Cerebellar nuclear complex (tissue), 1 donor: ENCODE data around the gene DLK1.

Source experiments
- DNase-seq, 2 experiments: peaks; one replicate each; lab custom pipeline; 2025; lab: John Stamatoyannopoulos, UW

Gene DLK1

GRCh38 chr14:100726550-100727085 is at the start of gene DLK1:
Gene DLK1, plus strand, starts transcription at chr14:100726892. Its CDS starts 177 bp downstream, at chr14:100727069.
- no peak for DNase-seq

DNA sequence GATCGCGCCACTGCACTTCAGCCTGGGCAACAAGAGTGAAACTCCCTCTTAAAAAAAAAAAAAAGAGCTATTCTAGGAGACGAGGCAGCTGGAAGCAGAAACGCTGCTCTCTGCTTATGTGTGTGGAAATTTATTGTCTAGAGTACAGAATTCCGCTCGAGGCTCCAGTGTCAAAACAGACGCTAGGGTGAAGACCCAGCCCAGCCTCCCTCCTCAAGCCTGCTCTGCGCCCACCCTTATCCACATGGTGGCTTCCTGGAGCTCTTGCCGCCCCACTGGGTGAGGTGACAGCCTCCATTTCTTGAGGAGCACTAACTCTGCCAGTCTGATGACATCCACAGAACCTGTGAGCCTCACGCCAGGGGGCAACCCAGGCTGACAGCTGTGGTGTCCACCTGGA is 49.5 kb upstream of the DLK1 start:
- DNase-seq, result no peak

DNA sequence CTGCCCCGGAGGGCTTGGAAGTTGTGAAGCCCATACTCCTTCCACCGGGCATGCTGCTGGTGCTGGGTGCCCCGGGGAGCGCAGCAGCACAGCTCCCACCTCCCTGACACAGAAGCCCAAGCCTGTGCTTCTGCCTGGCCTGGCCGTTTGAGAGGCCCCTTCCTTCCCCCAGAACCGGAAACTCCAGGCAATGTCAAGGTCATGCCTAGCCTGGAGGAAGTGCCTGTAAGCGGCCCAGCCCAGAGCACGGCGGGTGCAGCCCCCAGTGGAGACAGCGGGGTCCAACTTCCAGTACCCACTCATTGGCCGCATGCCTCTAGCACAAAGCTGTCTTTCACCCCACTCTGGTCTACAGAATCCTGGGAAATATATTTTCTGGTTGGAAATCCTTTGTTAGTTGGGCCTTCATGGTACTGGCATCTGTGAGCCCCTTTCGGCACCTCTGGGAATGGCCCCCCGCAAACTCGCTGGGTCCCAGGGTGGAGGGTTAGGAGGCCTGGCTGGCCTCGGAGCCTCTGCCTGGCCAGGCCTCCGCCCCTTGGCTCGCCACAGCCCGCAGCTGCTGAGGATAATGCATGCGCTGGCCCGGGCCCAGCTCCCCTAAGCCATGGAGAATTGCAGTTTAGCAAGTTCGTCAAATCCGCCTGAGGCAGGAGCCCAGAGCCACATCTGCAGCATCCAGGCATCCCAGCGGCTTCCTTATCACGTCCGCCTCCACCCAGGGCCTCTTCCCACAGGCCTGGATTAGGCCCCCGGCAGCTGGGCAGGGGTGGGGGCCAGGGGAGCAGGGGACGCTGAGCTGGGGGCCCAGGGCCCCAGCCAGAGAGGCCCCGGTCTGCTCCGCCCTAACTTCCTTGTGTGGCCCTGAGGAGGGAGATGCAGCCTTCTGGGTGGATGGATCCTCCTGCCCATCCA is 48.9 kb upstream of the DLK1 start:
- DNase-seq, result no peak

- DNase-seq, result no peak
Measured at GRCh38 chr14:100678469-100678828, 48.2 kb upstream of the DLK1 start.

GRCh38 chr14:100679153-100679552 is 47.5 kb upstream of the DLK1 start:
- no peak for DNase-seq

DNA sequence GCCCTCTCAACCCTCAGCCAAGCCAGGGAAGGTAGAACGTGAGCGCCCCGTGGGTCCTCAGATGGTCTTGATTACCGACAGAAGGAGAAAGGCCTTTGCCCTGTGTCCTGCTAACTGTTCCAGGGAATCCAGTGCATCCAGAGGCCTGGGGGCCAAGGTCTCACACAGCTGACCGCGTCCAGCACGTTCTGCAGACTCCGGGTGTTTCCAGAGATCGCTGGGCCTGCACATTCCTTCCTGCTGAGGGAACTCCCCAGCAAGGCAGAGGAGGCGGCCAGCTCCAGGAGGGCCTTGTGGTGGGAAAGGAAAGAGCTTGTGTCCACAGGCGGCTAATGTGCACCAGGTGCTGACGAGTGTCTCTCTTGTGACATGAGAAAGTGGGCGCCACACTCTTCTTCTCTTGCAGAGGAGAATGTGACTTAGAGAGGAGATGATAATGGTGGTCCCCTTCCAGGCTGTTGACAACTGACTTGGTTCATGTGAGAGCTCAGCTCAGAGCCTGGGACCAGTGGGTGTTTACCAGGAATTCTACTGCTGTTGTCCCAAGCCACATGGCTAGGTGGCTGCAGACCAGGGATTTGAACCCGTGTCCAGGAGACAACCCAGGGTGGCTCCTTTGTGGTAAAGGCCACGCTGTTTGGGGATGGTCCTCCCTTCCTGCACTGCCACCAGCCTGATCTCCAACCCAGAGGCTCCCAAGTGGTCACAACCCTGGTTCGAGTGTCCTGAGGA is 46.8 kb upstream of the DLK1 start:
- no peak for DNase-seq

DNA sequence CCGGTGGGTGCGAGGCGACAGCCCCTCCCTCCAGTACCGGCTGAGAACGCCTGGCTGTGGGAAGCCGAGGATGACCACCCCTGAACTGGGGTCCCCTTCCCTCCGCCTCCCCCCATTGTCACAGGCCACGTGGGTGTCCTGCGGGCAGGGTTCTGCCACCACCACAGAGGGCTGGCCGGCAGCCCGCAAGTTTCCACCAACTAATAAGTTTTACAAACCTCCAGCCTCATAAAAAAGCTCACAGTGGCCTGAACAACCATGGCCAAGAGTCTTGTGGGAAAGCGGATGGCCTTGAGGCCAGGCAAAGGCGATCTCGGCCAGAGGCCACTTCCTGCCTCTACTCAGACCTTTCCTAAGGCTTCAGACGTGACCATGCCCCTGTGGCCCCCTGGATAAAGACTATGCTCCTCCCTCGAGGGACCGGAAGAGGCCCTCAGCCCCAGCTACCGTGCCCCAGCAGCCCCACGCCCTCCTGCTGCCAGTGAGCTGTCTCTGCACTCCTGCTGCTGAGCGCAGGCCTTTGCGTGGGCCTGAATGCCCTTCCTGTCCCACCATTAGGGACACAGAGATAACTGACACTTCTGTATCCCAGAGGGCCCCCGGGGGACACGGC is 46.1 kb upstream of the DLK1 start:
- no peak for DNase-seq

DNA sequence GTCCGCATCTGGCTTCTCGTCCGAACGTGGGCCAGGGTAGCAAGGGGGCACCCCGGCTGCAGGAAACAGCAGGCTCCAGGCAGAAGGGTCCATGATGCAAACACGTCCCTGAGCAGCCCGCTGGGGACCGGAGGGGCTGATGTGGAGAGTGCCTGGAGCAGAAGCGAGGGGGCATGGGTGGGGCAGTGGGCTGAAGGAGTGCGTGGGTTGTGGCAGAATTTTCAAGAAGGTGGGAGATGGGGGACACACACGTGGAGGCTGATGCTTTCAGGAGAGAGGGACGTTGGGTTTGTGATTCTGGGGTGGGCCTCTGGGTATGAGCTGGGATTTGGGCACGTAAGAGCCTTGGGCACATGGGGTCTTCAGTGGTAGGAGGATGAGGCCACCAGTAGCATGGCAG is 45.6 kb upstream of the DLK1 start:
- no peak for DNase-seq

- DNase-seq, result no peak
Measured at GRCh38 chr14:100682749-100683148, 43.9 kb upstream of the DLK1 start.

DNA sequence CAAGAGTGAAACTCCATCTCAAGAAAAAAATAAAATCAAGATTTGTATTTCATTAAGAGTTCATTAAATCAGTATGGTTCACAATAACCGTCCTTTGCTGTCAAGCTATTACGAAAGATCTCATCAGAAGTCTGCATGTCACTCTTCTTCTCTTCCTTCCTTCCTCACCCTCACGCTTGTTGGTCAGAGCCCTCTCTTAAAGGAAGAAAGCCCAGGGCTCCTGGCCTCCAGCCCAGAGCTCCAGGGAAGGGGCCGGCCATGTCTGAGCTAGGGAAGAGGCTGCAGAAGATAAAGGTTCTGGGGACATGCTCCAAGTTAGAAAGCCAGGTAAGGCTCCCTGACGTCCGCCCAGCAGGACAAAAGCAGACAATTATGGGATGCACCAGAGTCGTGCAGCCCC is 43.1 kb upstream of the DLK1 start:
- no peak for DNase-seq

DNA sequence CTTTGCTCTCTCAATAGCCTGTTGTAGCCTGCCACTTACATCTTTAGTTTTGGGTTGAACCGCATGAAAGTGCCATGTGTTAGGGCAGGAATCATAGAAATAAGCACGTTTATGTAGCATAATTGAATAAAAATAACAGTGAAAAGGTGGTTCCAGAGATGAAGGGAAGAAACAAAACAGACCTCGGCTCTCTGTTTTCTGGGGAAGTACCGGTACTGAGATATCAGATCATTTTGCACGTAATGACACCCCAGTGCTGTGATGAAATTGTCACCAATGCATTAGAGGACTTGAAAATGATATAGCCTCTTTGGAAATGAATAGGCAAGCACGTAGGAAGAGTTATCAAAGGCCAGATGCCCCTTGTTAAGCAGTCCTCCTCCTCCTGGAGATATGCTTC is 42.5 kb upstream of the DLK1 start:
- no peak for DNase-seq

DNA sequence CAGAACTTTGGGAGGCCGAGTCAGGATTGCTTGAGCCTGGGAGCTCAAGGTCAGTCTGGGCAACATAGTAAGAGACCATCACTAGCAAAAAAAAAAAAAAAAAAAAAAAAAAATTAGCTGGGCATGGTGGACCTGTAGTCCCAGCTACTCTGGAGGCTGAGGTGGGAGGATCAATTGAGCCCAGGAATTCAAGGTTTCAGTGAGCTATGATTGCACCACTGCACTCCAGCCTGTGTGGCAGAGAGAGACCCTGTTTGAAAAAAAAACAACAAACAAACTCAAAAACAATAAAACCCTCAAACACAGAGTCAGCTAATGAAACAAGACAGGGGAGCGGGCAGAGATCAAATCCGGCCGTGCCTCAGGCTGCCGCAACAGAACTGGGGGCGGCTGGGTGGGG is 41.7 kb upstream of the DLK1 start:
- DNase-seq, result no peak

GRCh38 chr14:100686858-100687257 is 39.8 kb upstream of the DLK1 start:
- no peak for DNase-seq

GRCh38 chr14:100687386-100687785 is 39.3 kb upstream of the DLK1 start:
- DNase-seq, result no peak

DNA sequence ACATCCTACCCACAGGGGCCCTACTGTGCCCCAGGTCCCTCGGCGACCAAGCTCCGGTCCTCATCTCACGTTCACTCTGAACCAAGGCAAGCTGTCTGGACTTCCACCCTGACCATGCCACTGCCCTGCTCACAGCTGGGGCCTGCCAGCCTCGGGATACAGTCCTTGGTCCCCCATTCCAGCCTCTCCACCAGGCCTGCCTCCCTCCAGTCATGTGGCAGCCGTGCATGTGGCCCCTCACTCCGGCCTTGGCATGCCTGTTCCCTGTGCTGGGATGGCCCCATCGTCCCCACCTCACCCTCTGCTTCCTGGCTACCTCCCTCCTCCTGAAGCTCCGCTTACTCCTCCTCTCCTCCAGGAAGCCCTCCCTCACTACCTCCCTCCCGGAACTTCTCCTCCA is 38.6 kb upstream of the DLK1 start:
- DNase-seq, result no peak

DNA sequence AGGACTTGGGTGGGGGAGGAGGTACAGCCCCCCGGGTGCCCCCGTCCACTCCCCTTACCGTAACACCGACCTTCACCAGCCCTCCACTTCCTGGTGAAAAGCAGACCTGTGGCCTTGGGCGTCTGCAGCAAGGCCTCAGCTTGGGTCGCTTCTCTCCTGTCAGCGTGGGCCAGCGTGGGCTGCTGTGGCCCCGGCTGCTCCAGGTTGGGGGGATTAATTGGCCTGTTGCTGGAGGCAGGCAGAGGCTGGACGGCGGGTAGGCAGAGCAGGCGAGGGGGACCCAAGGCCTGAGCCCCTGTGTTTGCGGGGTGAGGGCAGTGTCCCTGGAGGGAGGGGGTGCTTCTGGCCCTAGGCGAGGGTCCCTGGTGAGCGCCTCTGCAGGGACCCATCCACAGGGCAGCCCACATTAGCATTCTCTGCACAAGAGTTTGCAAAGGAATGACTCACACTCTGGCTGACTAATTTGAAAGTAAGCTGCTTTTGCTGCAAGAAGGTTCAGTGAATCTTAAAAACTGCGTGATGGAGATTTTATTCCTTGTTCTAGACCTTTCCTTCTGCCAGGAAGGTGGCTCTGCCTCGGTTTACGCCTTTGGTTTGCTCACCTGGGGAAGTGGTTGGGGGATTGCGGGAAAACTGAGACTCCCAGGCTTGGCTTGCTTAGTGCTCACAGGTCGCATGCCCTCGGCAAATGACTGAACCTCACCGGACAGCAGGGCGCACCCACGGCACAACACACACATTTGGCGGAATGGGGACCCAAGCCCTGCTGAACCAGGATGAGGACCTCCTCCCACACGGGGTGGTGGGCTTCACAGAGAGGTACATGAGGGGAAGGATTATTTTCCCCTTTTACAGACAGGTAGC is 37.9 kb upstream of the DLK1 start:
- DNase-seq, result no peak

DNA sequence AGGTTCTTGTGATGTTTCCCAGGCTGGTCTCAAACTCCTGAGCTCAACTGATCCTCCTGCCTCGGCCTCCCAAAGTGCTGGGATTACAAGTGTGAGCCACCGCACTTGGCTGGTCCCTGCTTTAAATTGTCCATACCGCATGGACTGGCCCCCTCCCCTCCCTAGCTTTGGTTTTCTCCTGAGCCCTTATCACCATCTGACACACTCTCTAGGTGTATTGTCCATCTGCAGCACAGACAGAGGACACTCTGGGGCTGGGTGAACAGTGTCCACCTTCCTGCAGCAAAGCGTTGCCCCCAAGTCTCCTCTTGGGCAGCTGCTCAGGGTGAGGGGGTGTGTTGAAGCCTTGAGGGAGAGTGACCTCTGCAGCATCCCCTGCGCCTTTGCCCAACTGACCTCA is 36.0 kb upstream of the DLK1 start:
- no peak for DNase-seq

DNA sequence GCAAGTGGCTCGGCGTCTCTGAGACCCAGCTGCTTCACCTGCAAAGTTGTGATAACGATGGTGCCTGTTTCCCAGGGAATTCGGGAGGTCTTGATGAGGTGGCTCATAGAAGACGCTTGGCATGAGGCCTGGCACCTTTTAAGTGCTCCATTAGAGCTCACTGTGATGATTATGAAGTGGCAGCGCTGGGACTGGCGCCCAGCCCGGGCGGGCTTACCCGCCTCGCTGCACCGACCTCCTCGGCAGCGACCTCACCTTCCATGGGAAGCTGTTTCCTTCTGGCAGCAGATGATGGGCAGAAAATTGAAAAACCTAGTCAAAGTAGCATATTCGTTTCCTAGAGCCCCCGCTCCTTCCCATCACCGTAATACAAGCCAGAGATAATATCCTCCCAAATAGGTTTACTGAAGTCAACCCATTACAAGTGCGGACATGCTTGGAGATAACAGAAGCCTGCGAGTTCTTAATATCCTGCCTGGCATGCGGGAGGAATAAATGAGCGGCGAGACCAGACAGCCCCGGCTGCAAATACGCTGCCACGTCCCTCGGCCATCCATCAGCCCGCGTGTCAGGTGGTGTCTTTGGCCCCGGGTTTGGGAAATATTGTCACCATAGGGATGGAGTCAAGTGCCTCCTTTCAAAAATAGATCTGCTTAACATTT is 35.2 kb upstream of the DLK1 start:
- no peak for DNase-seq

GRCh38 chr14:100692256-100692655 is 34.4 kb upstream of the DLK1 start:
- no peak for DNase-seq

DNA sequence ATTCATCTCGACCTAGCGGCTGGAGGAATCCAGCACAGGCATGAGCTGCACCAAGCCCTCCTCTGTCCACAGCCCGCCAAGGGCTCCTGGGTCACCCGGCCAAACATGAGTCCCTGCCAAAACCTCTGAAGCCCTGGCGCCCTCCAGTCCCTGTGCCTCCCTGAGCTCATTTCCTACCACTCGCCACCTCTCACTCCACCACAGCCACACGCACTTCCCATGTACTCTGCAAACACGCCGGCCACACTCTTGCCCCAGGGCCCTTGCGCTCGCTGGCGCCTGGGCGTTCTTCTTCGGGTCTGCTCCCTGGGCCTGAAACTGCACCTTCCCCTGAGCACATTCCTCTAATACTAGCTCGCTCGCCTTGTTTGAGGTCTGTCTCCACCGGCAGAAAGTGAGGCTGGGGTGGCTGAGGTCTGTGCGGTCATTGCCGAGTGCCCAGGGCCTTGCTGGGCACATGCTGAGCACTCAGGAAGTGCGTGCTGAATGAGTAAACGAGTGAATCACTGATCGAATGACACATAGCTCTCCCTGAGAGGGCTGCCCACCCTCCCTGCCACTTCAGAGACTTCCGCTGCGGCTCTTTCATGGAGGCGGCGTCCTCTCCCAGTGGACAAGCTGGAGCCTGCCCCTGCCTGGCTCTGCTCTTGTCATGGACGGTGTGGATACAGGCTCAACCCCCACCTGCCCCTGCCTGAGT is 33.7 kb upstream of the DLK1 start:
- no peak for DNase-seq
